ENCODE measurements around the gene TRMT44.

TRMT44 gene

DNA sequence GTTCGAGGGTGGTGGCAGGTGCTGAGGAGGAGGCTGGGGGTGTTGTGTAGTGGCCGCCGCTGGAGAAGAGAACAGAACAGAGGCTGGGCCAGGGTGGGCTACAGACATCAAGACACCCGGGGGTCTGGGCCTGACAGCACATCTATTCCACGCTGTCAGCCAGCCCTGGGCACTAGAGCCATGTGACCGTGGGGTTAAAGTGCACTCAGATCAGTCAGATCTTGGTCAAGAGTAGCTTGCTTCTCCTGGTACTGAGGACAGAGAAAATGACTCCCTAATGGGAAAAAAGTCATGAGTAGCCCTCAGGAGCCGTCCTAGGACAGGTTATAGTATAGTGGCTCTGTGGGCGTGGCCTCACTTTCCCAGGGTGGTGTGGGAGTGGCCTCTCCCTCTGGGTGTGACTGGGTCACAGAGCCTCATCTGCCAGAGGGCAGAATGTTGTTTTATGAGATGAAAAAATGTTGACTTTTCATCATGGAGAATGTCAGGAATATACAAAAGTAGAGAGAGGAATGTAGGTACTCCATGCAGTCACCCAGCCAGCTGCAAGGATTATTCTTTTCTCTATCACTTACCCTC lies 19.4 kb downstream of the TRMT44 start:
- Histone ChIP-seq H3K79me2 (ENCODE audit: low read length) (no peaks in the 10 kb centered on the region), H4K20me1 (ENCODE audit: insufficient read depth, low read length) (no peaks in the 10 kb centered on the region), H3K36me3 (replicated peaks; ENCODE audit: low read depth, low read length) (peaks cover 25% of the 10 kb centered on the region), H3K4me1 (ENCODE audit: low read length) (0 out of 2 replicates have a peak, but pooled peaks cover under 1% of the 10 kb centered on the region), H3K4me3 (ENCODE audit: low read length) (no peak overlapping the region), H3K9me3 (ENCODE audit: insufficient read depth, low read length) (no peaks in the 10 kb centered on the region), H2AFZ (ENCODE audit: low read depth, low read length) (no peak overlapping the region), H3K27me3 (ENCODE audit: low read depth, low read length) (no peaks in the 10 kb centered on the region), H3K9ac (ENCODE audit: low read length) (no peak overlapping the region), H3K4me2 (ENCODE audit: low read length) (no peak overlapping the region), H3K27ac (ENCODE audit: low read length) (no peak overlapping the region)
- TF ChIP-seq EZH2phosphoT487 (IDR thresholded peaks at IDR 0.05; ENCODE audit: low read depth), result no peak
- TF ChIP-seq, protein P1, sequence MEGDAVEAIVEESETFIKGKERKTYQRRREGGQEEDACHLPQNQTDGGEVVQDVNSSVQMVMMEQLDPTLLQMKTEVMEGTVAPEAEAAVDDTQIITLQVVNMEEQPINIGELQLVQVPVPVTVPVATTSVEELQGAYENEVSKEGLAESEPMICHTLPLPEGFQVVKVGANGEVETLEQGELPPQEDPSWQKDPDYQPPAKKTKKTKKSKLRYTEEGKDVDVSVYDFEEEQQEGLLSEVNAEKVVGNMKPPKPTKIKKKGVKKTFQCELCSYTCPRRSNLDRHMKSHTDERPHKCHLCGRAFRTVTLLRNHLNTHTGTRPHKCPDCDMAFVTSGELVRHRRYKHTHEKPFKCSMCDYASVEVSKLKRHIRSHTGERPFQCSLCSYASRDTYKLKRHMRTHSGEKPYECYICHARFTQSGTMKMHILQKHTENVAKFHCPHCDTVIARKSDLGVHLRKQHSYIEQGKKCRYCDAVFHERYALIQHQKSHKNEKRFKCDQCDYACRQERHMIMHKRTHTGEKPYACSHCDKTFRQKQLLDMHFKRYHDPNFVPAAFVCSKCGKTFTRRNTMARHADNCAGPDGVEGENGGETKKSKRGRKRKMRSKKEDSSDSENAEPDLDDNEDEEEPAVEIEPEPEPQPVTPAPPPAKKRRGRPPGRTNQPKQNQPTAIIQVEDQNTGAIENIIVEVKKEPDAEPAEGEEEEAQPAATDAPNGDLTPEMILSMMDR (IDR thresholded peaks at IDR 0.05; ENCODE audit: low read depth, low read length), result no peak

DNA sequence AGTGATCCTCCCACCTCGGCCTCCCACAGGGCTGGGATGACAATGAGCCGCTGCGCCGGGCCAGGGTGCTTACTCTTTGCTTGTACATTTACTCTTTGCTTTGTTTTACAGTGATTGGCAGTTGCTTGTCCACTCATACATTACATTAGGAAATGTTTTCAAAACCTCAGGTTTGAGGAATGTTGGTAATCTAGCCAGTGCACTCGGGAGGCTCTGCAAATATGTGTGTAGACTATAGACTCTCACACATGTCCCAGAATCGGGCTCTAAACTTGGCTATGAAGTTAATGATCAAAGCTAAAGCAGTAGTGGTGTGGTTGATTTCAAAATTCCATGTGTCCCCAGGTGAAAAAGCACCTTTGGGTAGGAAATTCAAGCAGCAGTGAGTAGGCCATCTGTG lies 20.5 kb downstream of the TRMT44 start:
- Histone ChIP-seq H3K4me3 (ENCODE audit: low read length) (no peak overlapping the region), H3K36me3 (replicated peaks; ENCODE audit: low read depth, low read length) (peaks cover 27% of the 10 kb centered on the region), H3K27me3 (ENCODE audit: low read depth, low read length) (no peaks in the 10 kb centered on the region), H4K20me1 (ENCODE audit: insufficient read depth, low read length) (no peaks in the 10 kb centered on the region), H3K79me2 (ENCODE audit: low read length) (no peaks in the 10 kb centered on the region), H3K9ac (ENCODE audit: low read length) (no peak overlapping the region), H2AFZ (ENCODE audit: low read depth, low read length) (no peak overlapping the region), H3K4me1 (ENCODE audit: low read length) (no peaks in the 10 kb centered on the region), H3K27ac (ENCODE audit: low read length) (no peak overlapping the region), H3K4me2 (ENCODE audit: low read length) (no peak overlapping the region), H3K9me3 (ENCODE audit: insufficient read depth, low read length) (no peaks in the 10 kb centered on the region)
- TF ChIP-seq, protein P1 (IDR thresholded peaks at IDR 0.05; ENCODE audit: low read depth, low read length), result no peak
- no peak for TF ChIP-seq EZH2phosphoT487 (IDR thresholded peaks at IDR 0.05; ENCODE audit: low read depth)

DNA sequence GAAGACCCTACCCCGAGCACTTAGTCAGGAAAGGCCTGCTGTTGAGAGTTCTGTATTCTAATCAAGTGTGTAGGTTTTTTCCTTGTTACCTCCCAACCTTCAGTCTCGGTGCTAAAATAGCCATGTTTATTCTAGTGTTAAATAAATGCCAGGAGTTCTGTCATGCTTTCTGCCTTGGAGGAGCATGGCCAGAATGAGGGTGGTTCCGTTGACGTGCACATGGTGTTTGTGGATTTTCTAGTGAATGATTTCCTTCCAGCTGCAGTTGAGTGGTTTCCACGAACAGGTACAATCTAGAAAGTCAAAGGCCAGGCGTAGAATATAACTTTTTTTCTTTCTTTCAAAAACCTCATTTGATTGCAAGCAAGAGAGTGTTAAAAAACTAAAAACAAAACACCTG lies 21.0 kb downstream of the TRMT44 start:
- TF ChIP-seq, protein P1 (IDR thresholded peaks at IDR 0.05; ENCODE audit: low read depth, low read length), result no peak
- TF ChIP-seq EZH2phosphoT487 (IDR thresholded peaks at IDR 0.05; ENCODE audit: low read depth), result no peak
- no peaks in the 10 kb centered on the region for H3K4me1 ChIP-seq (ENCODE audit: low read length)
- no peaks in the 10 kb centered on the region for H3K79me2 ChIP-seq (ENCODE audit: low read length)
- no peaks in the 10 kb centered on the region for H4K20me1 ChIP-seq (ENCODE audit: insufficient read depth, low read length)
- H3K36me3 ChIP-seq (replicated peaks; ENCODE audit: low read depth, low read length), result peaks cover 27% of the 10 kb centered on the region
- H3K4me2 ChIP-seq (ENCODE audit: low read length), result no peak overlapping the region
- no peaks in the 10 kb centered on the region for H3K9me3 ChIP-seq (ENCODE audit: insufficient read depth, low read length)
- H3K4me3 ChIP-seq (ENCODE audit: low read length), result no peak overlapping the region
- no peak overlapping the region for H3K27ac ChIP-seq (ENCODE audit: low read length)
- no peak overlapping the region for H3K9ac ChIP-seq (ENCODE audit: low read length)
- H2AFZ ChIP-seq (ENCODE audit: low read depth, low read length), result no peak overlapping the region
- no peaks in the 10 kb centered on the region for H3K27me3 ChIP-seq (ENCODE audit: low read depth, low read length)

DNA sequence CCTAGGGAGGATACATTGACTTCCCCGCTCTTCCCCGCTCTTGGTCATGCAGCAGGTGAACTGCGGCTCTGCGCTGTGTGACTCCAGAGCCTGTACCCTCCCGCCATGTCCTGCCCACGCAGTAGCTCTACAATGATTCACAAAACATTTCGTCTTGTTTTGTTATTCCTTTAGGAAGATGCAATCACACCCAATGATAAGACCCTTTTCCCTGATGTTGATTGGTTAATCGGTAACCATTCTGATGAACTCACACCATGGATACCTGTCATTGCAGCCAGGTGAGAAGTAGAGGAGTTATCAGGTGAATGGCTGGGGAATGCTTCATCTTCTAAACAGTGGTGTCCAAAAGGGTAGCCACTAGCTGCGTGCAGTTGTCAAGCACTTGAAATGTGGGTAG lies 23.2 kb downstream of the TRMT44 start:
- H3K4me2 ChIP-seq (ENCODE audit: low read length), result no peak overlapping the region
- peaks cover 34% of the 10 kb centered on the region for H3K36me3 ChIP-seq (replicated peaks; ENCODE audit: low read depth, low read length)
- no peak overlapping the region for H2AFZ ChIP-seq (ENCODE audit: low read depth, low read length)
- no peak overlapping the region for H3K27ac ChIP-seq (ENCODE audit: low read length)
- H3K4me1 ChIP-seq (ENCODE audit: low read length), result no peaks in the 10 kb centered on the region
- no peaks in the 10 kb centered on the region for H3K79me2 ChIP-seq (ENCODE audit: low read length)
- H3K9ac ChIP-seq (ENCODE audit: low read length), result no peak overlapping the region
- no peak for TF ChIP-seq EZH2phosphoT487 (IDR thresholded peaks at IDR 0.05; ENCODE audit: low read depth)
- TF ChIP-seq, protein P1 (IDR thresholded peaks at IDR 0.05; ENCODE audit: low read depth, low read length), result no peak
- H3K27me3 ChIP-seq (ENCODE audit: low read depth, low read length), result no peaks in the 10 kb centered on the region
- no peaks in the 10 kb centered on the region for H3K9me3 ChIP-seq (ENCODE audit: insufficient read depth, low read length)
- no peak overlapping the region for H3K4me3 ChIP-seq (ENCODE audit: low read length)
- H4K20me1 ChIP-seq (ENCODE audit: insufficient read depth, low read length), result no peaks in the 10 kb centered on the region

Data from OCI-LY3 (cell line).